ENCODE results near the gene FHIT. TPM values are rescaled to one million over a fixed set of nuclear protein-coding genes. Genes with fewer than 3 reads are reported as not detected.

FHIT gene
- total RNA-seq, 1 donor from 2014 or later = 16.1 TPM

DNA sequence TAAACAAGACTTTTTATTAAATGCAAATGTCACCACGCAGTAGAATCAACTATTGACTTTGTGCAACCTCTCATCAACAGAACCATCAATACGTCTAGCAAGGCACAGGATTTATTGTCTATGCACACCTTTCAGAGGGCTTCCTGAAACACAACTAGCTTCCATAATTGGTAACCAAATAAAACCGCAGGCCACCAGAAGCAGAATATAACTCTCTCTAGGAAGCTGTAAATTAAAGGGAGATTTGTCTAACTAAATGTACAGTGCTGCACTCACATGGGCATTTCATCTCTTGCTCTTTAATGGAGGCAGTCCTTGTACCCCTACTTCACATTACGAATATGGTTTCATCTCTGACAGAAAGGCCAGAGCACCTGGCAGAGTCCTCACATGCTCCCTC is 93.0 kb downstream of the FHIT start:
- H3K4me1 Mint-ChIP-seq (ENCODE audit: low read depth) = peaks cover 3% of the 10 kb centered on the region
- H3K36me3 Mint-ChIP-seq (ENCODE audit: insufficient read depth) = no peaks in the 10 kb centered on the region
- no peak overlapping the region for H3K4me3 Mint-ChIP-seq (ENCODE audit: low read depth)
- no peaks in the 10 kb centered on the region for H3K27me3 Mint-ChIP-seq
- no peak overlapping the region for H3K27ac Mint-ChIP-seq
- DNase-seq (ENCODE audit: low spot score, unreplicated experiment) = no peak
- H3K9me3 Mint-ChIP-seq (ENCODE audit: low read depth) = peaks cover 3% of the 10 kb centered on the region
- no peak for TF ChIP-seq CTCF (IDR thresholded peaks at IDR 0.05; ENCODE audit: unreplicated experiment)

DNA sequence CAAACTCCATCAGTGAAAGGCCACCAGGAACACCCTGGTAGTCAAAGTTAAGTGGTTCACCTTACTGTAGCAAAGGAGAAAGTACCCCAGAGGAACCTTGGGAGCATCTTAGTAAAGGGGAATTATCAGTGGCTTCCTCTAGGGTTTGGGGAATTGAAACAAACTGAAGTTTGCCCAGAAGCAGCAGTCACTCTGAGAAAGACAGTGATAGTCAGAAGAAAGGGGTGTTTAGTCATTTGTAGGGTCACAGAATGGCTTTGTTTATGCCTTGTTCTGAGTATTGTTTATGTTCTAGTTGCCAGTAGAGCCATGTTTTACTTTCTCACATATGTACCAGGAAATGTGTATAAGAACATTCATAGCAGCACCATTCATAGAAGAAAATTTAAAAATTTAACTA is 93.8 kb downstream of the FHIT start:
- Mint-ChIP-seq H3K36me3 (ENCODE audit: insufficient read depth) (no peaks in the 10 kb centered on the region), H3K9me3 (ENCODE audit: low read depth) (no peaks in the 10 kb centered on the region)
- no peak for TF ChIP-seq CTCF (IDR thresholded peaks at IDR 0.05; ENCODE audit: unreplicated experiment)

DNA sequence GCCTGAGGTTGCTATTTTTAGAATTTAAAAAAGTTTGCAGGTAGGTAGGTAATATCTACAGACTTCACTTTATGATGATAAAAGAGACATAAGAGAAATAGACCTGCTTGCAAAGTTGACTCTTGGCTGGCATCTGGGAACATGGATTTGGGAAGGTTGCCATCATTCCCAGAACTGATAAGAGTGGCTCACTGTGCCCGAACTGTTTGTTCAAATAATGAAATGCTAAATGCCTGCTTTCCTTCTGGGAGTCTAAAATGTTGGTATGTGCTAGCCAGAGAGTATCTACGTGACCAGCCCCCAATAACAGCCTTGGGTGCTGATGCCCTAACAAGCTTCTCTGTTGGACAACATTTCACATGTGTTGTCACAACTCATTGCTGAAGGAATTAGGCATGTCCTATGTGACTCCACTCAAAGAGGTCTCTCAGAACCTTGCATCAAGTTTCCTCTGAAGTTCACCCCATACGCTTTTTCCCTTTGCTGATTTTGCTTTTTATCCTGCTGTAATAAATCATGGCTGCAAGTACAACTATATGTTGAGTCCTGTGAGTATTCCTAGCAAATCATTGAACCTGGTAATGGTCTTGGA is 95.5 kb downstream of the FHIT start:
- Mint-ChIP-seq H3K4me1 (ENCODE audit: low read depth) (peaks cover 3% of the 10 kb centered on the region), H3K9me3 (ENCODE audit: low read depth) (no peaks in the 10 kb centered on the region), H3K36me3 (ENCODE audit: insufficient read depth) (no peaks in the 10 kb centered on the region), H3K27me3 (no peaks in the 10 kb centered on the region), H3K27ac (no peak overlapping the region), H3K4me3 (ENCODE audit: low read depth) (no peak overlapping the region)
- TF ChIP-seq CTCF (IDR thresholded peaks at IDR 0.05; ENCODE audit: unreplicated experiment) = no peak
- DNase-seq (ENCODE audit: low spot score, unreplicated experiment) = no peak

More for the DNA sequence above, 93.8 kb downstream of the FHIT start:
- Mint-ChIP-seq H3K27me3 (no peaks in the 10 kb centered on the region), H3K27ac (no peak overlapping the region), H3K4me3 (ENCODE audit: low read depth) (no peak overlapping the region), H3K4me1 (ENCODE audit: low read depth) (peaks cover 3% of the 10 kb centered on the region)
- DNase-seq (ENCODE audit: low spot score, unreplicated experiment) = no peak

GRCh38 chr3:61154457-61155198 is 96.6 kb downstream of the FHIT start:
- no peaks in the 10 kb centered on the region for H3K27me3 Mint-ChIP-seq
- no peak for DNase-seq (ENCODE audit: low spot score, unreplicated experiment)

DNA sequence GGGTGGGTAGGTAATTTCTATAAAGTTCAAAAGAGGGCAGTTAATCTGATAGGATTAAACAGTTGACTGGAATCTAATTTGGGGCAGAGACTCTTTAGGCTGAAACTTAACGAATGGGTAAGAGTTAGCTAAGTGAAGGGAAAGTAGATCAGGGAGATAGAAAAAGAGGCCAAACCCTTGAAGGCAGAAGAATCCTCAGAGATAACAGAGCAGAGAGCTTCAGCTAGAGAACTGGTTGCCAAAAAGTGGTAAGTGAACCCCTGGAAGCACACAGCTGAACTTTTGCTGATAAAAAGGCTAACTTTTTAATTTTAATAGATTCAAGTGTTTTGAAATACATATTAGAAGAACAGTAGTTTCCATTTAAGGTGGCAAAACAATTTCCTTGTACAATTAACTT is 99.2 kb downstream of the FHIT start:
- Mint-ChIP-seq H3K4me3 (ENCODE audit: low read depth) (no peak overlapping the region), H3K27me3 (no peaks in the 10 kb centered on the region), H3K4me1 (ENCODE audit: low read depth) (no peaks in the 10 kb centered on the region), H3K27ac (no peak overlapping the region), H3K9me3 (ENCODE audit: low read depth) (no peaks in the 10 kb centered on the region), H3K36me3 (ENCODE audit: insufficient read depth) (no peaks in the 10 kb centered on the region)
- DNase-seq (ENCODE audit: low spot score, unreplicated experiment) = no peak
- no peak for TF ChIP-seq CTCF (IDR thresholded peaks at IDR 0.05; ENCODE audit: unreplicated experiment)

More at GRCh38 chr3:61154457-61155198, 96.6 kb downstream of the FHIT start:
- Mint-ChIP-seq H3K36me3 (ENCODE audit: insufficient read depth) (no peaks in the 10 kb centered on the region), H3K9me3 (ENCODE audit: low read depth) (no peaks in the 10 kb centered on the region), H3K4me1 (ENCODE audit: low read depth) (no peaks in the 10 kb centered on the region), H3K4me3 (ENCODE audit: low read depth) (no peak overlapping the region), H3K27ac (no peak overlapping the region)
- TF ChIP-seq CTCF (IDR thresholded peaks at IDR 0.05; ENCODE audit: unreplicated experiment) = no peak
